Stimulated activated naive CD8-positive, alpha-beta T cell treated with anti-CD3 and anti-CD28 coated beads, Interleukin-15, Interleukin-2, amounts not matched to agents 100 U/mL and 50 U/mL, for 24 hours (primary cell): ENCODE data around the gene CTR9.

Experiments used
- ATAC-seq: fragments of 150-1000 bp; cut with Tn5 transposase; one replicate; pipeline ENCODE4 v1.10.0; 2021
- DNase-seq: peaks from one replicate; pipeline ENCODE4 v3.0.0; 2021

Gene CTR9

DNA sequence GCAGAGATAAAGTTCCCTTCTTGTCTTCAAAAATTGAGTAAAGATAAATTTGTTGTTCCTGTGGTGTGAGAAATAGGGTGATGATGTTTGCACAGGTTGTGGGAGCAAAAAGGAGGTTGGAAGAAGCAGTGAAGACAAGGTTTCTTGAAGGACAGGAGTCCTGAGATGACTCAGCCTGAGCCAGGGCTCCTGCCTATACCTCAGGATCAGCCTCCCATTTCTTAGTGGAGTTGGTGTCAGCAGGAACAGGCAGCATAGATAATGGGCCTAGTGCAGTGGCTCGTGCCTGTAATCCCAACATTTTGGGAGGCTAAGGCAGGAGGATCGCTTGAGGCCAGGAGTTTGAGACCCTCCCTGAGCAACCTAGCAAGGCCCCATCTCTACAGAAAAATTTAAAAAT lies 29.0 kb downstream of the CTR9 start:
- DNase-seq (no peak), ATAC-seq (no peak)

DNA sequence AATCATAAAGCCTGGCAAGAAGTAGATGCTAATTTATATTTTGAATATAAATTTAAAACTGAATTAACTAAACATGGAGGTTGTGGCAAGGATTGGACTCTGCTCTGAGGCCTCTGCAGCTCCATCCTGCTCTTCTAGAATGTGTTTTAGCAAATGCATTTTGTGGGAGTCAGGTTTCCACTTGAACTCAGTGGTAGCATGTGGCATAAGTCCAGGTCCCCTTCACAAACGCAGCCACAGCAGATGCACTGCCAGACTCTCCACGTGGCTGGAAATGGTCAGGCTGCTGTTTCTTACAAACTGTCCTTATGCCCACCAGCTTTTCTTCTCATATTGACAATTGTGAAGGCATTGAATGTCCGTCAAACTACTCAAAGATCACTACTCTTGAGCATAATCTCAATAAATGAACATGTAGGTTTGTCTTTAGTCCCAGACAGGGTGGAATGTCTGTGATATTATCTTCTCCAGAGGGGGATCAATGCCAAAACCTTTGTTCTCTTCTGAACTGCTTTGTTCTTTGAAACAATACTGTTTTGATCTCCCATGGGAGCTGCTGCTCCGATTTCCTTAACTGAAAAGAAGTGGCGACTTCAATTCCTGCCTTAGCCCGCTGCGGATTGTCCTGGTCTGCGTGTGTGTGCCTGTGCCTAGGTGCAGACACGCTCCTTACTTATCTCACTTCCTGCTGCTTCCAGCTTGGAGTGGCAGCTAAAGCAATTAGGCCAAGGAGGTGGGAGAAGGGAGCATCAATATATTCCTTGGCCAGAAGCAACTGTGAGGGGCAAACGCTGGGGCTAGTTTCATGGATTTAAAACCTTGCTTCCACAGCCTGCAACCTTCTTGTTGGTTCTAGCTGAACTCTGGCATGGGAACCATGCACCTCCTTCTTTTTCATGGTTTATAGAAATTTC lies 33.4 kb downstream of the CTR9 start:
- DNase-seq (no peak), ATAC-seq (no peak)

DNA sequence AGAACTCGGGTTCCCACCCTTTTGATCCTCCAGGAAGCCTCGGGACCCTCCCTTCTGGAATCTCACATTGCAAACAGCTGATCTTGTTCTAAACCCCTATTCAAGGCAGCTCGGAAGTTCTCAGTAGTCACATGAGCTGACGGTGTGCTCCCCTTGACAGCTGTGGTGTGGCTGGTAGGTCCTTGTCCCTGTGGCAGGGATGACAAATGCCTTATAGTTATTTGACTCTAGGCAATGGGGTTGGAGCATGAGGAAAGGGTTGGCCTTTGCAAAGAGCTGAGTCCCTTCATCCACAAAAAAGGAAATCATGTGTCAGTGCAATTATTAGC lies 34.1 kb downstream of the CTR9 start:
- DNase-seq, result no peak

DNA sequence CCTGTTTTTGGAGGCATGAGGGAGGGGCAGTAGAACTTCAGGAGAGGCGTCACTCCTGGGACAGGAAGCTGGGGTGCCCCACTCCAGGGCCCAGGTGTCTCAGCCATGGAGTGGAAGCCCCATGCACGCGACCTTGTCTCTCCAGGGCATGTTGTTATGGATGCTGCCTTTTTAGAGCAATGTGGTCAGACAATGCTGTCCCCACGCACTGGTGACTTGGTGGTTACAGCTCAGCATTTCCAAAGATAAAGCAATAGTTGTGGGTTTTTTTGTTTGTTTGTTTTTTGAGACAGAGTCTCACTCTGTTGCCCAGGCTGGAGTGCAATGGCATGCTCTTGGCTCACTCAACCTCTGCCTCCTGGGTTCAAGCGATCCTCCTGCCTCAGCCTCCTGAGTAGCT lies 35.4 kb downstream of the CTR9 start:
- ATAC-seq (no peak), DNase-seq (no peak)

More for the DNA sequence above, 34.1 kb downstream of the CTR9 start:
- ATAC-seq, result no peak

DNA sequence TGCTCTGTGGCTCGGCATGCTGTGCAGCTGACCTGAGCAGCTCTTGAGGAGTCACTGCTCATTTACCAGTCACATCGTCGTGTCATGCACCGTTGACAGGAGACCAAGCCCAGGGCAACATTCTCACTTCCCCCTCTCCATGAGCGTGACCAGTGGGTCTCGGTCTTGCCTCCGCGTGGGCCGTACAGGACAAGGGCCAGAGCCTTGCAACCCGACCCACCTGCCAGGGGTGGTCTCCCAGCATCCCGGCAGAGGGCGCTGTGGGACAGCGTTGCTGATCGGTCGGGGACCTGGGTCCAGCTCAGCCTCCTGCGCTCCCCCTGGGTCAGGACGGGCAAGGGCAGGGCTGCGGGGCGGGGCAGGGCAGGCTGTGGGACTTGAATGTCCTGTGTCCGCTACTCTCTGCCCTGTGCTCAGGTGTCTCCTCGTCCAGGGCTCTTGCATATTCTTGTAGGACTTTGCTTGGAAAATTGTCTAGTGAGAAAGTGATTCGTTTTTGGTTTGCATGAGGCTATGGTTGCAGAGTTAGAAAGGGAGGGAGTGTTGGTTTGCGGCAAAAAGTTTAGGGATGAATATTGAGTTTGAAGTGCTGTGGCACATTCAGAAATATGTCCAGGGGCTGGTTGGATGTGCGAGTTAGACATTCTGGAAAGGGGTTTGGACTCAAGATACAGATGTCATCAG lies 41.5 kb downstream of the CTR9 start:
- peak; percentile 94 for ATAC-seq
- peak; percentile 95 for DNase-seq

DNA sequence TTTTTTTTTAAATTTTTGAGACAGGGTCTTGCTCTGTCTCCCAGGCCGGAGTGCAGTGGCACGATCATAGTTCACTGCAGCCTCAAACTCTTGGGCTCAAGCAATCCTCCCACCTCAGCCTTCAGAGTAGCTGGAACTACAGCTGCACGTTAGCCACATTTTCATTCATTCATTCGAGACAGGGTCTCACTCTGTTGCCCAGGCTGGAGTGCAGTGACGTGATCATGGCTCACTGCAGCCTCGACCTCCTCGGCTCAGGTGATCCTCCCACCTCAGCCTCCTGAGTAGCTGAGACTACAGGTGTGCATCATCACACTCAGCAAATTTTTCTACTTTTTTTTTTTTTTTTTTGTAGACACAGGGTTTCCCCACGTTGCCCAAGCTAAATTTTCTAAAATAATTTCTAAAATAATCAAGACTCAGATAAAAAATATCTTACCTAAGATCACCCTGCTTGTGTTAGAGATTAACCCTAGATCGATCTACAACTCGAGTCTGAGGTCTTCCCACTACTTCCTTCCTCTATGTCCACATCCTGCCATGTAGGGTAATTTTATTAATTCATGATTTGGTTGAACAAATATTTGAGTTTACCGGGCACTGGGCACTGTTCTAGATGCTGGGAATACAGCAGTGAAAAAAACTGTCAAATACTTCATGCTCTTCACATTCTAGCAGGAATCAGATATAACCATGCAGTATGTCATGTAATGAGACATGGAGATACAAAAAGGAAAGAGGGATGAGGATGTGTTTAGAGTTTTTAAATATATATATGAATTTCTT lies 42.6 kb downstream of the CTR9 start:
- DNase-seq (no peak), ATAC-seq (no peak)

DNA sequence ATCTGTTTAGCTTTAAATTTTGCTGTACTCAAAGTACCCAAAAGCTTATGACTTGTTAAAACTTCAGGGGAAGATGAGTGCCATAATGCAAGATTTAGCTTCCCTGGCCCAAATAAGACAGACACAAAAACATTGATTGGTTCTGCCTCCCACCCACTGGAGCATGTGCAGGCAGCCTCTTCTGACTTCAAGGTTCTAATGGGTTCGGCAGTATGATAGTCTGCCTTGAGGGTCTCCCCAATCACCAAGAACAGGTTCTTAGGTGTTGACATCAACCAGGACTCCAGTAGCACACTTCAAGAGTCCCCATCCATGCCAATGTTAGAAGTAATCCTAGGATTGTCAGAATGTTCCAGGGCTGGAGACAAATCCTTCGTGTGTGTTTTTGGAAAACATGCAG lies 45.1 kb downstream of the CTR9 start:
- no peak for DNase-seq
- no peak for ATAC-seq

DNA sequence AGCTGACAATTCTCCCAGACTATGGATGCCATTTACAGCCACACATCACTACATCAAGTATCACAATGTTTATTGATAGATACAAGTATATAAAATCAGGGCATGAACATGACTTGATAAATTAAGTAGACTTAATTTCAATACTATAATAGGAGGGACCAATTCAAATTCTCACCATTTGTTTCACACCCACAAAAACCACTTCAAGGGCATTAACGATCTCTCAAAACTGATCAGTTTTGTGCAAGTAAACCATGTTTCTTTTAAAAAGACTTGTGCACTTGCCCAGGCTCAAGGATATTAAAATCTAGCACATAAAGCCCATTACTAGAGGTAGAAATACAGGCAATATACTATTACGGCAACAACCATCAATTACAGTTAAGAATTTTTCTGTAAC lies 46.0 kb downstream of the CTR9 start:
- DNase-seq (no peak), ATAC-seq (no peak)

DNA sequence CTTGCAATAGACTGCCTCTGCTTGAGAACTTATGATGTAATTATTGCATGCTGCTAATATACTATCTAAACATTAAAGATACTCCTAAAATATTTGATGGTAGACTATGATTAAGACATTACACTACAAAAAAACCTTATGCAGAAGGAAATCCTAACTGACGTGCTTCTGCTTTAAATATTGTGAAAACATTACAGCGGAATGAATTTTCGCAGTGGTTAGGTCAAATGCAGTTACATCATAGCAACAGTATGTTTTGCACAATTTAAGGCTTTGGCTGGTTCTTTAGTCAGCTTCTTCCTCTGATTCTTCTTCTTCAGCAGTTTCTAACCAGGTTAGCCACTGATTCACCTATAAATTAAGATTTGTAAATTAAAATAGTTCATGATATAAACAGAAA lies 46.5 kb downstream of the CTR9 start:
- ATAC-seq (no peak), DNase-seq (no peak)

DNA sequence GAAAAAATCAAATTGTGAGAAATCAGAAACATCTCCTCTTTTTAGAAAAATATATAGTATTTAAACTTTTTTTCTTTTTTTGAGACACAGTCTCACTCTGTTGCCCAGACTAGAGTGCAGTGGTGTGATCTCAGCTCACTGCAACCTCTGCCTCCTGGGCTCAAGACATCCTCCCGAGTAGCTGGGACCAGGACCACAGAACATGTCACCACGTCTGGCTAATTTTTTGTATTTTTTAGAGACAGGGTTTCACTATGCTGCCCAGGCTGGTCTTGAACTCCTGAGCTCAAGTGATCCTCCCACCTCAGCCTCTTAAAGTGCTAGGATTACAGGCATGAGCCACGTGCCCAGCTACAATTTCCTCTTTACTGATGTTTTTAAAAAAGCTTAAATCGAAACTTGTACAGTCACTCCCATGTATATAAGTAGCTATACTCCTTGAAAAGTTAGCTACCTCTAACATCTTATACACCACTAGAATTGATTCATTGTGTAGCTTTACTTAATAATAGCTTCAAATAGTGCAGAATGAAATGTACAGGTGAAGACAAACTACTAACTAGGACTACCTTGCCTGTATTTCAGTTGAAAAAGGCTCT lies 47.4 kb downstream of the CTR9 start:
- DNase-seq (no peak), ATAC-seq (no peak)

DNA sequence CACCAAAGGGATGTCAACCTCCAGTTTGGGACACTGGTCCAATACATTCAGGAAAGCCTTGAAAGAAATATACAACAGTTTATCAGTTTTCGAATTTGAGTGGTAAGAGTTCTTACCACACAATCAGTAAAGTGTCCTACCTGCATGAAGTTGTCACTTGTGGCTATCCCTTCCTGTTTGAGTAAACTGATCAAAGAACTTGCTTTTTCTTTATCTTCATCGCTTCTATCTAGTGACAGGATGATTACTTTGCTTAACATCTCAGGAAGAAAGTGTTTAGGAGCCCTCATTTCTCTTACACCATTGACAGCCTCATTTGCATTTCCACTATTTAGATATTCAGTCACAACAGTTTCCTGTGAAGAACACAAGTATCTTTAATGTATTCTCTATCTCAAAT lies 49.2 kb downstream of the CTR9 start:
- no peak for DNase-seq
- no peak for ATAC-seq

DNA sequence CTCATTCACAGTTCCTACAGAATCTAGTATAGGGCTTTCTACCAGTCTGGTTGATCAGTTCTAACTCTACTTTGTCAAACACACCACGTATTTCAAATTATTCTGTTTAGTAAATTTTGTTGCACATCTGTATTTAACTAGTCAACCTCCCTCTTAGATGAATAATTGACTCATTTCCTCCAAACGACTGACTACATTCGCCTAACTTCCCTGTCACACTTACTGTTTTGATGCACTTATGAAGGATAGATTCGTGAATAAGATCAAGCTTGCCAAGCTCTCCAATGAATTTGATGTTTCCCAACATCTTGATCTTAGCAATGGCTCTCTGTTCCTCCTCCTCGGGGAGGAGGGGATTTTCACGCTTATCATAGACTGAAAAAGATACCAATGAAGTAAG lies 52.6 kb downstream of the CTR9 start:
- DNase-seq, result no peak

DNA sequence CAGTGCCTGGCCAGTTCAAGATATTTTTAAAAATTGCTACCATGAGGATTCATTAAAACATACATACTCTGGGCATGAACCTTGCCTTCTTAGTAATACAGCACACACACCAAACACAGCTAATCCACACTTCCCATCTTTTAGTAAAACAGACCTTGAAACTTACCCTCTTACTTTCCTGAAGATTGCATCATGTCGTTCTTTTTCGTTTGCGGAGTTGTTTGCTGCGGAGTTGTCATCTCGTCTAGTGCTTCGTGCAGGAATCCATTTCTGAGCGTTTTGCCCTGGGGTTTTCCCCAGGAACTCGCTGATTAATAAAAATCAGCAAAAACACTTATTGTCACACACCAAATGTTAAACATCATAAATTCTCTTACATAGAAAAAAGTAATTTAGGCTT lies 54.7 kb downstream of the CTR9 start:
- no peak for DNase-seq
- ATAC-seq, result no peak

More for the DNA sequence above, 52.6 kb downstream of the CTR9 start:
- ATAC-seq, result no peak

DNA sequence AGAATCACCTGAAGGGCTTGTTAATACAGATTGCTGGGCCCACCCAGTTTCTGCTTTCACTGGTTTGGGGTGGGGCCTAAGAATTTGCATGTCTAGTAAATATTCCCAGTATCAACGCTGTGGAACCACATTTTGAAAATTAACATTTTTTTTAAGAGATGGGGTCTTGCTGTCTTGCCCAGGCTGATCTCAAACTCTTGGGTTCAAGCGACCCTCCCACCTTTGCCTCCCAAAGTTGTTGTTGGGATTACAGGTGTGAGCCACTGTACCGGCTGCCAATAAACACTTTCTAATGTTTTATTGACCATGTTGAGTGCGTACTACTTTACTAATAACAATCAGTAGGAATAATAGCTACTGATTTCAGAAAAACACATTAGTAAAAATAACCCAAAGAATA lies 55.2 kb downstream of the CTR9 start:
- ATAC-seq (no peak), DNase-seq (no peak)

DNA sequence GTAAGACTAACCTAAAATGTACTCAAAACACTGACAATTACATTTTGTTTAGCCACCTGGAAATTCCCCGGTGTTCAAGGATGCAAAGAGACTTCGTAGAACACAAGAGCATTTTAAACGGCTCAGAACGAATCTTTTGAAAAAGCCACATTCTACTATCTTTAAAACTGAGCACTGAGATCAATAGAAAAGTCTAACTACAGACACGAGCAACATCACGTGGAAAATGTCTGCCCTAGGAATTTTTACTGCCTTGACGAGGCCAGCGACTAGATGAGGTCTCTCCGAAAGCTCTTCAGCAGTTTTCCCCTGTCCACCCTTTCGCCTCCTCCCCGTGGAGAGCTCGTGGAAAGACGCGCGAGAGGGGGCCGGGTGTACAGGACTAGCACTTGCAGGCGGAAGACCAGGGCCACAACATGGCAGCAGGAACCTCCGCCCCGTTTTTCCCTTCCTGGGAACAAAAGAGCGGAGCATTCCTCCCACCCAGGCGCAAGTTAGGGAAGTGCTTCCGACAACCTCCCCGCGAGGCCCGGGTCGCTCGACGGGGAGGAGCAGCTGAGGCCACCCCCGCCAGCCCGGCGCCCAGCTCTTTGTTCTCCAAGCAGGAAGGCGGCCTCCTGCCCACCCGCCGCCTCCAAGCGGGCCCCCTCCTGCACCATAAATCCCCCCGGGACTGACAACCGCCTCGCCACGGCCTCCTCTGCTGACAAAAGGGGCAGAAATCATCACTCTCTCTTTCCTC lies 56.6 kb downstream of the CTR9 start:
- no peak for ATAC-seq

DNA sequence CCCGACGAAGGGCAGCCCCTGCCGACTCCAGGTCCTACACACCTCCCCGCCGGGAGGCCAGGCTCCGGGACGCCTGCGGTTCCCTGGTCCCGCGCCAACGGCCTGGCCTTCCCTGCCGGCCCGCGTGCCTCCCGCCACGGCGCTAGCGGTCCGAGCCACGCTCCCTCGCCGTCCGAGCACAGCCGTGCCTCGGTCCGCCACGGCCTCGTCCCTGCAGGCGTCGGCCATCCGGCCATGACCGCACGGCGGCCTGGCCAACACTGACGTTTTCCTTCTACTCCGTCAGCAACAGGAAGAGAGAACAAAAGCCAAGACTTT lies 57.1 kb downstream of the CTR9 start:
- ATAC-seq, result no peak

More for the DNA sequence above, 56.6 kb downstream of the CTR9 start:
- peak; percentile 47 for DNase-seq

DNA sequence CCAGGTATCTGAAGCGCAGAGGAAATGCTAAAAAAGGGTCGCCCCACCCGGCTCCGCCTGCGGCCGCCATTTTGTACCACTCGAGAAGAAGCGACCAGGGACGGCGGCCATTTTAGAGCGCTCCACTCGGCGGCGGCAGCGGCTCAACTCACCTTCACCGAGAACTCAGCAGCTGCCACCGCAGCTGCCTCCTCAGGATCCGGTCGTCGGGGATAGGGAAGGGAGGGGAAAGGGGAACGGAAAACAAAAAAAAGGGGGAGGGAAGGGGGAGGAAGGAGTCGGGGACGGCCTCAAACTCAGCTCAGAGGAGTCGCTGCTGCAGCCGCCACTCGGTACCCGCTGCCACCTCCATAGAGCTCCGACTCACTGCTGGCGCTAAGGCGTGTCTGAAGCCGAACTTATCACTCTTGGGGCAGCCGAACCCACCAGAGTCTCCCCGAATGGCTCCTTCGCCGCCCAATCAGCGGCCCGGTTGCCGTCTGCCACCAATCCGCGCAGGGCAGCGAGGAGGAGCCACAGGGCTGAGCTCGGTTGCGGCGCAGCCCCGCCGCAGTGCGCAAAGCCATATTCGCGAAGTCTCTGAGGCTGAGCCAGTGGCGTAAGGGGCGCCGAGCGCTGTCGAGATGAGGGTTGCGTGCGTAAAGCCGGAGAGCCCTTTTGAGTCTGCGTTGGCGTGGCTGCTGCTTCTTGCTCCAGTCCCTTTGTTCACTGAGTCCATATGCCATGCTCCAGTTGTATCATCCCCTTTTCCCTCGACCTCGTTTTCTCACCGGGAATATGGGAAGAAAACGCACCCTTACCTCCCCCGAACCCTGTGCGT lies 57.7 kb downstream of the CTR9 start, which contains the start of gene EIF4G2:
TSS of gene EIF4G2 (minus strand) at position 374 of the 820 bp plus-strand sequence.
- ATAC-seq, result peak; percentile 98

More for the DNA sequence above, 57.1 kb downstream of the CTR9 start:
- DNase-seq, result no peak

DNA sequence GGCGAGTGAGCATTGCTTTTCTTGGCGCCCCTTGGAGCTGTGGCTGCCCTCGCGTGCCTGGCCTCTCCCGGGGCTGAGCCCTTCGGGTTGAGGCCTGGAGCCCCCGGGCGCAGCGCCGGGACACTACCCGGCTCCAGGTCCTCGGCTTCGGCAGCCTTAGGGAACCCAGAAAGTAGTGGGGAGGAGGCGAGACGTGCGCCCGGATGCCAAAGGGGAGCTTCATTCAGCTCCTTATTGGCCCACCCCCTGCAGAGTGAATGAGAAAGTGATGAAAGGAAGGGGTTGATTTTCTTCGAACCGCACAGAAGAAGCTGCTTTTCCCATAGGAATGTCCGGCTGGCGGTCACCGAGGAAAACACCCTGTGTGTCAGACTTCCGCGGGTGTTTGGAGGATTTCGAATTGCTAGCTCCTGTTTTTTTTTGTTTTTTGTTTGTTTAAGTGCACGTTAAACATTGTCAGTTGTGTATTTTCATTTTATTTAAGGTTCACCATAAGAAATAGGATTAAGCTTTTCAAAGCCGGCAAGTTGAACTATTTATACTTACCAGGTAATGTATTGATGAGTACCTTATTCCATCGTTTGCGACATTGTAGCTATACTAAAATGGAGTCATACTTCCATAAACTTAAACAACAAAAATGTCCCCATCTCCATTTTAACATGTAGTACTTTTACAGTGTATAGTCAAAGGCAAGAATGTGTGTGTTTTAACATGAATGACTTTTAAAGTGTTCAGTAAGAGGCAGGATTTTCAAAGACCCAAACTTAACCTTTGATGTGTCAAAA lies 58.5 kb downstream of the CTR9 start:
- peak; percentile 57 for DNase-seq

More for the DNA sequence above, 57.7 kb downstream of the CTR9 start, which contains the start of gene EIF4G2:
- DNase-seq, result peak; percentile 97

DNA sequence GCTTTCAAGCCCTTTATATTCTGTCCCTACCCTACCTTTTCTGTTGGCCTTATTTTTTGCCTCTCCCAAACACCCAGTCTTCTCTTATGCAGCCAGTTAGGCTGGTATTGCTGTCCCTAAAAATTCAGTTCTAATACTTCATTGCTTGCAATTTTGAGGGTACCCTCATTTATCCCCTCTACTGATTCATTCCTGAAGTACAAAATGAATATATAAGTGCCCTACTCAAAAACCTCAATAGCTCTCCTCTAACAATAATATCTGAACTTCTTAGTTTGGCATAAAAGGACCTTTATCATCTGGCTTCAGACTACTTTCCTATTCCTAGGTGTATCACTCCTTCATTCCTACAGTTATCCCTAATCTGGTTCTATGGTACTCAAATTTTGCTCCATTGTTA lies 62.9 kb downstream of the CTR9 start:
- DNase-seq, result no peak
- no peak for ATAC-seq

More for the DNA sequence above, 58.5 kb downstream of the CTR9 start:
- ATAC-seq, result peak; percentile 5

DNA sequence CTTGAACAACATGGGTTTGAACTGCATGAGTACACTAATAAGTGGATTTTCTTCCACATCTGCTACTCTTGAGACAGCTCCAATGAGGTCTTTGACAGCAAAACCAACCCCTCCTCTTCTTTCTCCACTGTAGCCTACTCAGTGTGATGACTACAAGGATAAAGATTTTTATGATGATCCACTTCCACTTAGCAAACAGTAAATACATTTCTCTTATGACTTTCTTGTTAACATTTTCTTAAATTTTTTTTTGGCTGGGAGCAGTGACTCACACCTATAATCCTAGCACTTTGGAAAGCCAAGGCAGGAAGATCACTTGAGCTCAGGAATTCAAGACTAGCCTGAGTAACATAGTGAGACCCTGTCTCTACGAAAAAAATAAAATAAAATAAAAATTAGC lies 67.5 kb downstream of the CTR9 start:
- no peak for ATAC-seq

More for the DNA sequence above, 67.5 kb downstream of the CTR9 start:
- DNase-seq, result no peak
